Stimulated activated CD8-positive, alpha-beta memory T cell treated with anti-CD3 and anti-CD28 coated beads, Interleukin-4, amount 100 ng/mL, for 4 hours (primary cell): ENCODE data around the gene MATCAP1.

Experiments used
- DNase-seq, 2 donors: peaks; one replicate each; pipeline ENCODE4 v3.0.0-alpha.2; 2020; ENCODE audit warnings: low read depth in 2 of 2, low spot score in 1 of 2

Gene MATCAP1

DNA sequence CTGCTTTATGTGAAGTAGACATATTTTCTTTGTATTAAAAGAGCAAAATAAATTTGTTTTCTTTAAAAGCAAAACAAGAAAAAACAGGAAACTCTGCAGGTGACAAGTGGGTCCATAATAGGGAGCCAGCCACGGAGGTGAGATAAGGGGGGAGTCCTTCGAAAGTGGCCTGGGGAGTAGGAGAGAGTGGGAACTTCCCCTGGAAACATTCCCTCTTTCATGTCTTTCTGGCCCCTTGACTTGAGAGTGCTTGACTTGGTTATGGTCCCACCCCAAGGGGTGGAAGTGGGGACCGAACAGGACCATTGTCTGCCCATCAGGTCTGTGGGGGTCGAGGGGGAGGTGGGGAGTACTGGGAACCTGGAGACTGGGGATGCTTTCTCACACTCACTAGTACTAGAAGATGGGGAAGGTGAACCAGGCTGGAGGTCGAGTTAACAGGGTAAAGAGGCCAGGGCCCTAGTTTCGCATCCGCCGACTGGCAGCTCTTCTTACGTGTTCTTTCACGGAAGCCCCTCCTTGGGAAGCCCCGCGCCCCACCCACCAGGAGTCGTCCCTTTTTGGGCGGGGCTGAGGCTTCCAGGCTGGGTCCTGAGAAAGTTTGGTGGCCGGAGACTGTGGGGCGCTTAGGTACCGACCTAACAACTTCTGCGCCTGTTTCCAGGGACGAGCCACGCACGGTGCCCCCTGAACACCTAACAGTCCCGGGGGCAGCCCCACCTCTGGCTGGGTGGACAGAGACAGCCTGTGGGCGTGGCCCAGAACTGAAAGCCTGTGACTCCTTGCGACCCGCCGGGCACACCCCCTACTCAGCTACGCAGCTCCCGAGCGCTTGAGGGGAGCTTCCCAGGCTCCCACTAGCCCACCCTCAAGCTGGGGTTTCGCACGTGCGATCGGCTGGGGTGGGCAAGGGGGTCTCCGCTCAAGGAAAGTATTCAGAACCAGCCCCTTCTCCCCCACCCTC is 24.8 kb downstream of the MATCAP1 start:
- peak; percentile 57 to 58 for DNase-seq

- no peak for DNase-seq
Observed at GRCh38 chr16:67157892-67158635, 25.7 kb downstream of the MATCAP1 start.

- no peak for DNase-seq
Observed at GRCh38 chr16:67157106-67157748, 26.5 kb downstream of the MATCAP1 start.

GRCh38 chr16:67156143-67156844 is 27.5 kb downstream of the MATCAP1 start:
- DNase-seq: no peak

DNA sequence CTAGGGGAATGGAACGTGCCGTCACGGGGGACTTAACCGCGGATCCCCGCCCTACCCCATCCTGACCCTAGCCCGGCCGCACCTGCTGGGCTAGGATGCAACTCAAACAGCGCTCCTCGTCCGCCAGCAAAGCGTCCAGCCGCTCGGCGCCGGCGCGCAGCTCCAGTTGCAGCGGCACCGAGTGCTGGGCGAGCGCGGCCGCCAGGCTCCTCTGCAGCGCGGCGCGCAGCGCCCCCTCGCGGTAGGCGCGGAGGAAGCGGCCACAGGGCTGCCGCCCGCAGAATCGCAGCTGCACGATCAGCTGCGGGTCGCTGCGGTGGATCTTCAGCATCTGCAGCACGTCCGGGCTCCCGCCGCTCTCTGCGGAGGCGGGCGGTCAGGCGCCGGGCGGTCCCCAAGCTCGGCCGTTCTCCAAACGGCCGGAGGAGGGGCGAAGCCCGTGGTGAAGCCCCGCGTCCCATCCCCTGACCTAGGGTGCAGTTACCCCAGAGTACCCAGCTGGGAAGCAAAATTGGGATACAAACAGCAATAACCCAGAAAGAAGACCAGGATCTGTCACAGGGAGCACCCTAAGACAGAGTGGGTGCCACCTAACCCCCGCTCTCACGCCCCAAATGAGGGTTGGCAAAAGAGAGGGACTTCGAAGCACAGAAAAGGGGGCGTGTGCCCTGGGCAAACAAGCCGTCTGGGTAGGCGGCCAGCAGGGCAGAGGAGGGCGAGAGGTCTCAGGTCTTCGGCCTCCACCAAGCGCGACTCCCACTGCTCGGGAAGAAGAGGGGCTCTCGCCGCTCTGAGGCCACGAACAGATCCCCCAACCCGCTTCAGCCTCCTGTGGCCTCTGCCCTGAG is 28.2 kb downstream of the MATCAP1 start:
- DNase-seq: peak; percentile 49 to 56

DNA sequence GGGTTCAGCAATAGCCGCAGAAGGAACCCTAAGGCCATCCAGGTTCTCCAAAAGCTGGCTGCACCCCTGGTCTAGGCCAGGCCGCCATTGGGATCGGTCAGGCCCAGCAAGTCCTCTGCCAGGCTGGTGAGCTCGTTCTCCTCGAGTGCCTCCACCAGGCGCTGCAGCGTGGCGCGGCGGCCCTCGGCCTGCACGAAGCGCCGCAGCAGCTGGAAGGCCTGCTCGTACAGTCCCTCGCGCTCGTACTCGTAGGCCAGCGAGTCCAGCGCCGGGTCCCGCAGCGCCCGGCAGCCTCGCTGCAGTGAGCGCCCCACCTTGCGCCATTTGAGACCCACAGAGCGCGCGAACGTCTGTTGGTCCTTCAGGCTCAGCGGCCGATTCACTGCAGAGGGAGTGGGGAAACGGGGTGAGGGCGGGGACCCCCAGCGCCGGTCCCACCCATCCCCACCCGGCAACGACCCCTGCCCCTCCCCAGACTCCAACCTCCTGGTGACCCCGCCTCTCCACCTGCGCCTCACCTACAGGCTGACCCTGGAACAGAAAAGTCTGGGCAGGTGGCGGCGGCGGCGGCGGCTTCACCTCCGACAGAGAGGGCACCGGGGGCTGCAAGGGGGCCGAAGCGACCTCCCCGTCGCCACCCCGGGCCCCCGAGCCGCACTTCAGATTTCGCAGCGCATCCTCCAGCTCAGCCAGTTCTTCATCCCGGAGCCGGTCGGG is 29.0 kb downstream of the MATCAP1 start:
- no peak for DNase-seq

DNA sequence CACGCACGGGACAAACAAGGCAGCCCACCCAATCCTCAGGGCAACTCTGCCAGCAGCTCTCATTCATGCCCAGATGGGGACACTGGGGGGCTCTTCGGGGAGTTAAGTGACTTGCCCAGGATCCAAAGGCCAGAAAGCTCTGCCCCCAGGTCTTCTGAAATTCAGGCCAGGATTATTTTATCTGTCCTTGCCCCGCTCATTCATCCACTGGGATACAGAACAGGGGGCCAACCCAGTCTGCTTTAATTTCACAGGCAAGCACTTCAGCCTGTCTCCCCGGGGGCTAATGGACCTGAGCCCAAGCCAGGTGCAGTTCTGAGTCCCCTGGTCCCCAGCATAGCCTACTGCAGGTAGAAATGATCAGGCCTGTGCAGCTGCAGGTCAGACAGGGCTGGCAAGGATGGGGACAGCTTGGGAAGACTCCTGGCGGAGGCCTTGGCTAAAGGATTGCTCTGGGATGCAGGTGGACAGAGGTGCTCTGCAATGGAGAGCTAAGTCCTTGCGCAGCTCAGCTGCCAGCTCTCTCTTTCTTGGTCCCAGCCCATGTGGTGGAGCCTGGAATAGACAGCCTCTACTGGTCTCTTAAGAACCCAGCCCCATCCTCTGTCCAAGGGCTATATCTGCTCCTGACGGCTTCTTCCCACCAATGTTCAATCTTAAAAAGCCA is 32.2 kb downstream of the MATCAP1 start:
- DNase-seq: no peak

- no peak for DNase-seq
Observed at GRCh38 chr16:67150833-67151396, 32.8 kb downstream of the MATCAP1 start, which contains the start of gene B3GNT9. TSS of gene B3GNT9 (minus strand) at chr16:67150998. CDS start at chr16:67150485, 513 bp downstream.

- peak in 1 of 2 donors; percentile 40 for DNase-seq
Observed at GRCh38 chr16:67150047-67150832, 33.5 kb downstream of the MATCAP1 start.

DNA sequence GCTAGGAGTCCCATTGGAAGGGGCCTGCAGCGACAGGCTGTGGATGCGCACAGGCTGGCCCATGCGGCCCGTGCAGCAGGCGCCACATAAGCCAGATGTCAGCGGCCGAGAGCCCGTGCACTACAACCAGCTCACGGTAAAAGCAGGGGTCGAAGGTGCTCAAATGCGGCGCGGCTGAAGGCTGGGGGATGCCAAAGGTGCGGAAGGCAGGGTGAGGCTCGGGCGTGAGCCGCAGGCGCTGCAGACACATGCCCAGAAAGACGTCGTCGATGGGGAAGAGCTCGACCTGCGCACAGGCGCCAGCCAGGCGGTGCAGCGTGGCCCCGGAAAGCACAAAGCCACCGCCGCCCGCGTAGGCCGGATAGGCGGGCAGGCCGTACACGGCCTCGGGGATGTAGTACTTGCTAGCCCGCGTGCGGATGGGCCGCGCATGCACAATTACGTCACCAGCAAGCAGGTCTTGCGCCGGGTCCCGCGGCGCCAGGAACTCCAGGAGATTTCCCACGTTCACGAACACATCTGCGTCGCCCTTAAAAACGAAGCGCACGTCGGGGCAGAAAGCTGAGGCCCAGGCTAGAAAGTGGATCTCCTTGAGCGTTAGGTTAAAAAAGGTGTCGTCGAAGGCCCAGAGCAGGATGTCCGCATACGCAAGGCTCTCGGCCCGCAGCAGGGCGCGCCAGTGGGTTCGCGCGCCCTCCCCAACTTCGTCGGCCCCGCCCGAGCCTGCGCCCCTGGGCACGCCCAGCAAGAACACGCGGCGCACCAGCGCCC is 34.3 kb downstream of the MATCAP1 start:
- DNase-seq: no peak

GRCh38 chr16:67148656-67149275 is 35.0 kb downstream of the MATCAP1 start:
- no peak for DNase-seq

GRCh38 chr16:67148221-67148620 is 35.5 kb downstream of the MATCAP1 start:
- DNase-seq: no peak

GRCh38 chr16:67147437-67148140 is 36.2 kb downstream of the MATCAP1 start:
- no peak for DNase-seq

DNA sequence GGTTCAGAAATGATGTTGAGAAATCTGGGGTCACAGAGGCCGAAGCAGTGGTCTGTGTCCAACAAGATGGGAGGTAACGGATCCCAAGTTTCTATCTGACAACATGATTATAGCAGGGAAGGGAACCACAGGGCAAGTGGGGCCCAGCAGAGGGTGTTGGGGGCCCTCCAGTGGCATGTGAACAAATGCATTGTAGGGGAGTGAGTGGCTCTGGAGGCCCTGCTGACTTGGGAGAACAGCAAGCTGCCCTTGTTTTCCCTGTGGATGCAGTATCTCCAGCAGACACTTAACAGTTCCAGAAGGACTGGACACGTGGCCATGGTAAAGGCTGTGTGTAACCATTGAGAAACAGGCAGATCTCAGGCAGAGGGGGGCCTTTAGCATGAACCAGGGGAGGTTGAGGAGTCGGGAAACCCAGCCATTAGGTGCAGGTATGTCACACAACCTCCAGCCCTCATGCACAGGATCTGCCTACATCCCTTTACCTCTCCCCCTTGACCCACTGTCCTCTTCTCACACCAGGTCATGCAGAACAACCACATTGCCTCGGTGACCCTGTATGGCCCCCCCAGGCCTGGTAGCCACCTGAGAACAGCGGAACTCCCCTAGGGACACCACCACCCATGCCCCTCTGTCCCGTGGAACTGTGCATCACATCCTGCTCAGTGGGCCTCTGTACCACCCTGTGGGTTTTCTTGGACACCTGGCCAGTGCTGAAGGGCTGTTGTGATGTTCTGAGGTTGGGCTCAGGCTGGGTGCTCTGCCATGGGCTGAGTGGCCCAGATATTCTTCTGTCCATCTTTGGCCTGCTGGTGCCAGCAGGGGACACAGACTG is 37.0 kb downstream of the MATCAP1 start:
- no peak for DNase-seq

GRCh38 chr16:67145746-67146145 is 38.0 kb downstream of the MATCAP1 start:
- DNase-seq: no peak
